Left ventricle myocardium inferior (tissue), 1 donor: Measurements from ENCODE around the gene SYNPR. TPM values are rescaled to one million over a fixed set of nuclear protein-coding genes. Genes with fewer than 3 reads are reported as not detected.

Source experiments
- DNase-seq: peaks from one replicate; pipeline ENCODE4 v3.0.0-alpha.2; 2020
- H3K27ac ChIP-seq: fragments of 200-600 bp; replicated peaks from 2 replicates; pipeline ENCODE4 v1.8.0; 2021
- H3K27me3 ChIP-seq: fragments of 200-600 bp; 2 replicates; pipeline ENCODE4 v1.8.0; 2021; ENCODE audit warnings: low read depth
- H3K36me3 ChIP-seq: fragments of 200-600 bp; 2 replicates; pipeline ENCODE4 v1.8.0; 2021
- H3K4me1 ChIP-seq: fragments of 200-600 bp; 2 replicates; pipeline ENCODE4 v1.8.0; 2021
- H3K4me3 ChIP-seq: fragments of 200-600 bp; 2 replicates; pipeline ENCODE4 v1.8.0; 2021; ENCODE audit warnings: mild to moderate bottlenecking, moderate library complexity
- H3K9me3 ChIP-seq: fragments of 200-600 bp; replicated peaks from 2 replicates; pipeline ENCODE4 v1.8.0; 2021
- CTCF ChIP-seq: fragments of 200-600 bp; IDR thresholded peaks from 2 replicates; pipeline ENCODE4 v1.8.0; 2021; ENCODE audit warnings: antibody characterized with exemption, mild to moderate bottlenecking, borderline replicate concordance
- intact Hi-C: fragments of 100-400 bp; cut with micrococcal nuclease; formaldehyde crosslinking; loops from one replicate; pipeline ENCODE4 v1.11.0; 2022
- total RNA-seq: library from RNA; stranded (reverse); fragmentation: NEBNext Ultra II Directional; extraction: Animal tissue kit (Norgen Biotek cat#: 25700); gene quantifications from one replicate; pipeline ENCODE4 v1.2.1, GENCODE V29; 2021
- donor health status: DM: no; HTN: yes; CAD: no; lungs with severe emphysema.

Gene SYNPR
- total RNA-seq, 1 donor from 2014 or later, result 0.93 TPM

GRCh38 chr3:63240381-63240902 lies 37.7 kb upstream of the SYNPR start:
- H3K4me1 ChIP-seq, result no peaks in the 10 kb centered on the region
- intact Hi-C loops, result no loop called here

GRCh38 chr3:63242124-63242523 lies 36.0 kb upstream of the SYNPR start:
- no peak for DNase-seq
- Histone ChIP-seq H3K27me3 (no peaks in the 10 kb centered on the region), H3K36me3 (no peaks in the 10 kb centered on the region), H3K27ac (no peak overlapping the region), H3K9me3 (no peaks in the 10 kb centered on the region), H3K4me1 (no peaks in the 10 kb centered on the region), H3K4me3 (no peak overlapping the region)
- TF ChIP-seq CTCF, result no peak
- intact Hi-C loops, result no loop called here

More at GRCh38 chr3:63240381-63240902, 37.7 kb upstream of the SYNPR start:
- H3K4me3 ChIP-seq, result no peak overlapping the region
- no peaks in the 10 kb centered on the region for H3K27me3 ChIP-seq
- H3K27ac ChIP-seq, result no peak overlapping the region
- no peak for TF ChIP-seq CTCF
- DNase-seq, result no peak
- H3K36me3 ChIP-seq, result no peaks in the 10 kb centered on the region
- H3K9me3 ChIP-seq, result no peaks in the 10 kb centered on the region

GRCh38 chr3:63244486-63244885 lies 33.6 kb upstream of the SYNPR start:
- intact Hi-C loops, result no loop called here
- Histone ChIP-seq H3K36me3 (no peaks in the 10 kb centered on the region), H3K9me3 (no peaks in the 10 kb centered on the region), H3K4me1 (no peaks in the 10 kb centered on the region), H3K27me3 (no peaks in the 10 kb centered on the region), H3K4me3 (no peak overlapping the region), H3K27ac (no peak overlapping the region)
- TF ChIP-seq CTCF, result no peak
- no peak for DNase-seq

- no peak for TF ChIP-seq CTCF
- Histone ChIP-seq H3K36me3 (no peaks in the 10 kb centered on the region), H3K4me1 (no peaks in the 10 kb centered on the region), H3K27me3 (no peaks in the 10 kb centered on the region), H3K9me3 (no peaks in the 10 kb centered on the region), H3K27ac (no peak overlapping the region), H3K4me3 (no peak overlapping the region)
- no peak for DNase-seq
- intact Hi-C loops, result no loop called here
These were observed 32.3 kb upstream of the SYNPR start for GRCh38 chr3:63245726-63246241.

GRCh38 chr3:63248015-63248414 lies 30.1 kb upstream of the SYNPR start:
- no peaks in the 10 kb centered on the region for H3K9me3 ChIP-seq
- intact Hi-C loops, result no loop called here
- H3K4me3 ChIP-seq, result no peak overlapping the region
- no peaks in the 10 kb centered on the region for H3K4me1 ChIP-seq
- no peak for TF ChIP-seq CTCF
- no peak for DNase-seq
- H3K27ac ChIP-seq, result no peak overlapping the region
- H3K27me3 ChIP-seq, result peaks cover 5% of the 10 kb centered on the region
- H3K36me3 ChIP-seq, result no peaks in the 10 kb centered on the region
